Activated CD4-positive, alpha-beta T cell treated with anti-CD3 and anti-CD28 coated beads for 24 hours (primary cell): ENCODE results near the gene IFNAR2.
"Not testable (repeated sequence)": the region's sequence is repeated elsewhere in the genome, so short reads cannot be mapped to it uniquely, and the experiment has no call there.

Source experiments
- DNase-seq, 2 donors: peaks; one replicate each; pipeline ENCODE4 v3.0.0-alpha.2; 2020; ENCODE audit warnings: low read depth in 2 of 2

Gene IFNAR2

GRCh38 chr21:33244082-33244778, 14.5 kb downstream of the IFNAR2 start:
- no peak for DNase-seq

- DNase-seq: no peak
Measured at GRCh38 chr21:33244779-33245105, 15.0 kb downstream of the IFNAR2 start.

- no peak for DNase-seq
Measured at GRCh38 chr21:33245289-33245918, 15.7 kb downstream of the IFNAR2 start.

GRCh38 chr21:33246506-33246905, 16.8 kb downstream of the IFNAR2 start:
- no peak for DNase-seq

GRCh38 chr21:33246963-33247362, 17.2 kb downstream of the IFNAR2 start:
- no peak for DNase-seq

GRCh38 chr21:33247599-33247998, 17.9 kb downstream of the IFNAR2 start:
- no peak for DNase-seq

GRCh38 chr21:33249331-33250002, 19.7 kb downstream of the IFNAR2 start:
- DNase-seq: no peak

- no peak for DNase-seq
Measured at GRCh38 chr21:33251119-33251518, 21.4 kb downstream of the IFNAR2 start.

- not testable (repeated sequence) for DNase-seq
Measured at GRCh38 chr21:33253382-33253781, 23.6 kb downstream of the IFNAR2 start.

- no peak for DNase-seq
Measured at GRCh38 chr21:33254766-33255165, 25.0 kb downstream of the IFNAR2 start.

- no peak for DNase-seq
Measured at GRCh38 chr21:33255404-33255803, 25.7 kb downstream of the IFNAR2 start.

GRCh38 chr21:33256019-33256418, 26.3 kb downstream of the IFNAR2 start:
- no peak for DNase-seq

- DNase-seq: no peak
Measured at GRCh38 chr21:33257094-33257803, 27.5 kb downstream of the IFNAR2 start.

GRCh38 chr21:33258475-33258874, 28.7 kb downstream of the IFNAR2 start:
- DNase-seq: no peak

- no peak for DNase-seq
Measured at GRCh38 chr21:33259428-33259827, 29.7 kb downstream of the IFNAR2 start.

- DNase-seq: no peak
Measured at GRCh38 chr21:33259995-33260394, 30.3 kb downstream of the IFNAR2 start.

- no peak for DNase-seq
Measured at GRCh38 chr21:33261635-33262034, 31.9 kb downstream of the IFNAR2 start.

GRCh38 chr21:33262921-33263320, 33.2 kb downstream of the IFNAR2 start:
- DNase-seq: no peak

GRCh38 chr21:33264561-33264960, 34.8 kb downstream of the IFNAR2 start:
- no peak for DNase-seq

- no peak for DNase-seq
Measured at GRCh38 chr21:33265664-33266049, 35.9 kb downstream of the IFNAR2 start.

GRCh38 chr21:33266050-33266788, 36.5 kb downstream of the IFNAR2 start, which contains the start of gene IL10RB:
Gene IL10RB, plus strand, starts transcription at chr21:33266367. Its CDS starts 99 bp downstream, at chr21:33266466.
- peak; percentile 62 to 70 for DNase-seq

- DNase-seq: peak in 1 of 2 donors; percentile 24
Measured at GRCh38 chr21:33266789-33267135, 37.0 kb downstream of the IFNAR2 start.
